Stimulated activated CD8-positive, alpha-beta memory T cell treated with anti-CD3 and anti-CD28 coated beads, Interleukin-4, amount 100 ng/mL, for 1 hour (primary cell): ENCODE results near the gene MARK2.

Experiments used
- DNase-seq, 2 donors: peaks; one replicate each; pipeline ENCODE4 v3.0.0-alpha.2; 2020; ENCODE audit warnings: low read depth in 2 of 2, low spot score in 1 of 2

Gene MARK2

DNA sequence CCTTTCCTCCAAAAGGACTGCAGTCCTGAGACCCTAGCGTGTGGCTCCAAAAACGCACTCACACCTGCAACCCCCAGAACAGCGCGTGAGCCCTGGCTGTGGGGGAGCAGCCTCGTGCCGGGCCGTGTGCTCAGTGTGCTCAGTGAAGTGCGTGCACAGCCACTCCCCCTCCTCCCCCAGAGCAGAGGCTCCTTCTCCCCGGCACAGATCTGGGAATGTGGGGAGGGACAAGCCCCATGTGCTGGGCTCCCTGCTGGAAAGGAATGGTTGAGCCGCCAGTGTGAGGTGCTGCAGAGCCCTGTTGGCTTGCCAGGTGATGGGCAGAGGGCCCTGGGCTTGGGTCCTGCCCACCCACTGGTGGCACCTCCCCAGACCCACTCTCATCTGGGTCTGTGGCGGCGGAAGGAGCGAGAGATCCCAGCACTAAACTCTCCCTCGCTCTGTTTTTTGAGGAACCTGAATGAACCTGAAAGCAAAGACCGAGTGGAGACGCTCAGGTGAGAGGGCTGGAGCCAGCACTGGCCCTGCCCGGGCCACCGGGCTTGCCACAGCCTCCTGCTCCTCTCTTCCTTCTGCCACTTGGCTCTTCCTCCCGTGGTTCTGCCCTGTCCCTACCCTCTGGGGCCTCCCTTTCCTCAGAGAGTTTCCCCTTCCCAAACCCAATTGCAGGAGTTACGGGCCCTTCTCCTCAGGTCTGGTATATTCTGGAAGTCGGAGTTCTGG lies 69.1 kb downstream of the MARK2 start:
- no peak for DNase-seq

DNA sequence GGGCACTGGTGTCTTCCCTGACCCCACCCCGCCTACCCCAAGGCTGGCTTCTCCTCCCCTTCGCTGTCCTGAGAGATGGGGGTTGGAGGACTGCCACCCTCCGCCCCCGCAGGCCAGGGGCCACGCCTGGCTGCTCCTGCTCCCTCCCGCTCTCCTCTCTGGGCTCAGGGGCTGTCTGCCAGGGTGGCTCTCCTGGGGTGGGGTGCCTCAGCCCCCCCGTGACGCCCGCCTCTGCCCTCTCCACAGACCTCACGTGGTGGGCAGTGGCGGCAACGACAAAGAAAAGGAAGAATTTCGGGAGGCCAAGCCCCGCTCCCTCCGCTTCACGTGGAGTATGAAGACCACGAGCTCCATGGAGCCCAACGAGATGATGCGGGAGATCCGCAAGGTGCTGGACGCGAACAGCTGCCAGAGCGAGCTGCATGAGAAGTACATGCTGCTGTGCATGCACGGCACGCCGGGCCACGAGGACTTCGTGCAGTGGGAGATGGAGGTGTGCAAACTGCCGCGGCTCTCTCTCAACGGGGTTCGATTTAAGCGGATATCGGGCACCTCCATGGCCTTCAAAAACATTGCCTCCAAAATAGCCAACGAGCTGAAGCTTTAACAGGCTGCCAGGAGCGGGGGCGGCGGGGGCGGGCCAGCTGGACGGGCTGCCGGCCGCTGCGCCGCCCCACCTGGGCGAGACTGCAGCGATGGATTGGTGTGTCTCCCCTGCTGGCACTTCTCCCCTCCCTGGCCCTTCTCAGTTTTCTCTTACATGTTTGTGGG lies 69.9 kb downstream of the MARK2 start:
- no peak for DNase-seq

DNA sequence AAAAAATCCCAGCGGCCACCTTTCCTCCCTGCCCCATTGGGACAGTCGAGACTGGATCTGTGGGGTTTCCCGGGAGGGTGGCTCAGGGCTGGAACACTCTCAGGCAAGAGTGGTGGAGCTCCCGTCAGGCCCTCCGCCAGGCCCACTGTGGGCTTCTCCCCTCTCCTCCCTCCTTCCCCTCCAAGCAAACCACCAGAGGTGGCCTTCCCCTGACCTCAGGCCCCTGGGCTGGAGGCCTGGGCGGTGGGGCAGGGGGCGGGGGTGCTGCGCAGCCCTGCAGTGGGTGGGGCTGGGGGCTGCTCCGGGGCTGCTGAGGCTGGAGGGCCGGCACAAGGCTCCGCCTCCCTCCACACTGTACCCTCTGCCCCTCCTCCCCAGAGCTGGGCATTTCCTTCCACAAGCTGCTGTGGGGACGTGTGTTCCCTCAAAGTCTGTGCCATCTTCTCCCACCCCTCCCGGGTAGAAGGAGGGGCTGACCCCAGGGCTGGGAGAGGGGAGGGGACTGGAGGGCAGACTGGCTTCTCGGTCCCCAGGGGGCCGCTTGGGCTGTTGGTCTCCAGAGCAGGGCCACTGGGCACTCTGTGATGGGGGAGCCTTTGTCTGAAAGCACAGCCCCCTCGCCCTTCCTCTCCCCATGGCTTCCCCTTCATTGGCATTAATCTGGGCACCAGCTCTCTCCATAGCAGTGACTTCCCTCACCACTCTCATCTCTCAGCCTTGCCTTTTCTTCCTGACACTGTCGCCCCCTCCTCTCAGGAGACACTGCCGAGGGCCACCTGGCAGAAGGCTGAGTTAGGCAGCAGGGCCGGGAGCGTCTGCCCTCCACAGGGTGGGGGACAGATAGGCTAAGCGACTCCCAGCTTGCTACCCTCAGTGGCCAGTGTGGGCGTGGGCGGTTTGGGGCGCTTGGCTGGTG lies 70.9 kb downstream of the MARK2 start:
- DNase-seq, result no peak

DNA sequence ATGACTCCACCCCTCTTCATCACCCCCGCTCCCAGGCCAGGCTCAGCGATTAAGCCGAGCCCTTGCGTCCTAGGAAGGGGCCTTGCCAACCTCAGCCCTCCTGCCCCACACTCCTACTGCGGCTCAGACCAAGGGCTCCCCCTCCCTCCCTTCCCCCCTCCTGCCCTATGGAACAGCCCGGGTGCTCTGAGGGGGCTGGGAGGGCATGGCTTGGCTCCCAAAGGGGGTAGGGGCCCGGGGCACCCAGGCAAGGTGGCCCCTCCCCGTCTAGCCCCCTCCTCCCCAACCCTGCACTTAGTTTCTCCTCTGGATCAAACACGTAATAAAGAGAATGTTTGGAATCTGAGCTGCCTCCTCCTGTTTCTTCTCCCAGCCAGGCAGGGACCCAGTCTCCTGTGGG lies 71.8 kb downstream of the MARK2 start:
- no peak for DNase-seq

DNA sequence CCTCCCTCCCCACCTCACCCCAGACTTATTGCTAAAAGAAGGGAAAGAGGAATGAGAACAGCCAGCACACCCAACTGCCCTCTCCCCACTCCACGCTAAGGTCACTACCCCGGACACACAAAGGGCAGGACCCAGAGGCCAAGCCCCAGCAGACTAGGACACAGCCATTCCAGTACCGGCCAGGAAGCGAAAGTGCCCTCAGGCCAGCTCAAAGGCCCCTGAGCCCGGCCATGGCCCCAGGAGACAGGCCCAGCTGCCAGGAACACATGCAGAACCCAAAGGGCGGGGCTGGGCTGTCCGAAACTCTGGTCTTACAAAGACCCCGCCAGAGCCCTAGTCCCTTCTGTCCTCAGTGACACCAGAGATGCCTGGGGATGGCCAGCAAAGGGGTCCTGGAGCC lies 72.5 kb downstream of the MARK2 start:
- no peak for DNase-seq

DNA sequence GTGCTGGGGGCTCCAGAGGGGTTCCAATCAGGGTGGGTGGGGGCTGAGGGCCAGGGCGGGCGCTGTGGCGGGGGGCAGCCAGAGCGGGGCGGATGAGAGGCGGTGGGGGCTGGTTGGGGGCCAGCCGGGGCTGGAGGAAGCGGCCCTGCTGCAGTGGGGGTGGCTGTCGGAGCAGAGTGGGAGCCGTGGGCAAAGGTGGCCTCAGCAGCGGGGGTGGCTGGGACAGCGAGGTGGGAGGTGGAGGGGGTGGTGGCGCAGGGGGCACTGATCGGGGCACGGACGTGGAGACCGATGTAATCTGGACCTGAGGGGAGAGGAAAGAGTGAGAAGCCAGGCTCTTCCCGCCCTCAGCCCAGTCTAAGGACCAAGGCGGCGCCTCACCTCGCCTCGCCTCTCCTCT lies 73.0 kb downstream of the MARK2 start:
- no peak for DNase-seq

DNA sequence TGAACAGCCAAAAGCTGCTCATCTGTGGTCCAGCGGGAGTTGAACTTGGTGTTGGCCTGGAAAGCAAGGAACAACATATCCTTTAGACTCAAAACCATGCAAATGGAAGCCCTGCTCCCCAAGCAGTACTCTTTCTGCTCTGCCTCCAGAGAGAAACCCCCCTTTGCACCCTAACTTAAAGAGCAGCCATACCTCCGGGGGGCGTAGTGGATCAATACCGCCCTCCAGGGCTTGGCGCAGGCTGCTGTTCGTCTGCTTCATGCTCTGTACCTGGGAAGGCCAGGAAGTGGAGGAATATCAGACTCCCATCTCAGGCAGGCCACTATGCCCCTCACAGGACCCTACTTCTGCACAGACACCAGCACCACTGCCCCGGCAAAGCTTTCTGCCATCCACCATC lies 73.8 kb downstream of the MARK2 start:
- DNase-seq, result no peak

DNA sequence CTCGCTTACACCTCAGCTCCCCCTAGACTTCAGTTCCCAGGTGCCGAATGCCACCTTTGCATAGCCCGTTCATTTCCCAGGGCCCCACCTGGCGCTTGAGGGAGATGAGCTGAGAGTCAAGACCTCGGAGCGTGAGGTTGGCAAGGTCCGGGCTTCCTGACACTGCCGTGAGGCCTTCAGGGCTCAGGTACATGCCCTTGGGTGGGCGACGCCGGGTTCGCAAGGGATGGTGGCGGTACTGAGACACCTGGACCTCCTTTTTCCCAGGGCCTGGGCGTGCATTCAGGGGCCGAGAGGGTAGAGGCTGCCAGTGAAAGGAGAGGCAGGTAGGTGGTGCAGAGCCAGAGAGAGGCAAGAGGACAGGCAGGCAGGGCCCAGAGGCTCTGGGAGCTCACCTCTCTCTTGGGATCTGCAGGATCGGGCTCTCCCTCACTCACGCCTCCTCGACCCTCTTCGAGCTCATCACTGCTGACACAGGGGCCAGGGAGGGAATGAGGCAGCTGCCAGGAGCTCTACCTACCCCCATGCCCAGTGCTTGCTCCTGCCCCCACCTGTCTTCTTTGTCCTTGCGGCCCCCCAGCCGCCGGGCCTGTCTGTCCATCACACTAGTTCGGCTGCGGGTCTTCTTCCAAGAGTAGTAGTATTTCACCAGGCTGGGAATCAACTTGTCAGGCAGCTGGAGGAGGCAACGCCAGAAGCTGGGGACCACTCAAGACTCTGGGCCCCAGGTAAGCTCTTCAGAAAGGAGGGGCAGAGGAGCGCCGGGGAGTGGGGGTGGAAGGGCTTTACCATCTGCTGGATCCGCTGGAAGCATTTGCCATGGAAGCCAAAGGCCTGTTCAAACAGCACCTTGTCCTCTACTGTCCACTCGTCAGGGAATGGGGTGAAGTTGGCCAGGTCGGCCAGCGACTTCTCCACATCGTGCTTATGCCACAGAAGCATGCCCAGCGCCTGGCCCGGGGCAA lies 75.2 kb downstream of the MARK2 start:
- no peak for DNase-seq

DNA sequence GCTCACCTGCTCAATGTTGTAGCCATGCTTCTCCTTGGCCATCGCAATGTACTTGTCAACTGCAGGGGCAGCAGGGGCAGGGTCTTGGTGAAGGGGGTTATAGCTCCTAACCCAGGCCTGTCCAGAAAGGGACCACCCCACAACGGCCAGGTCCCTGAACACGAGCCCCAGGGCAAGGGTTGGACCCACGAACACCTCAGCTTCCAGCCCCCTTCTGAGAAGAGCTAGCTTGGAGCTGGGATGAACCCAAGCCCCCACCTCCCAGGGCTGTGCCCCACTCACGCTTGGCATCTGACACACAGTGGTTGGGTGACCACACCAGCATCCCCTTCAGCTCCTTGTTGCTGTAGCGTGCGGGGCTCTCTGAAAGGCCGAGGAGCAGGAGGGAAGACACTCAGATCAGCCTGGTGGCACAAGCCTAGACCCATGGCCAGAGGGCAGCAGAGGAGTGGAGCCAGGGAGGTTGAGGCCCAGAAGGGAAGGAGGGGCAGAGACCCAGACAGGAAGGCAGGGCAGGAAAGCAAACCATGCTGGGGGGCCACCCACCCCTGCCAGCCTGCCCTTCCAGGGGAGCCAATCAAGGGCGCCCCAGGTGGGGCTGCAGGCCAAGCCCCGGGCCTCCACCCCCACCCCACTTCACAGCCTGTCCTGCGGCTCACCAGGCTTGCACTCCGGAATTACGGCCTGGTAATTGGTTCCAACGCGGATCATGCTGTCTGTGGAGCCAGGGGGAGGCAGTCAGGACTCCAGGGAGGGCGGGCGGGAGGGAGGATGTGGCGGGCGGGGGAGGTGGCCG lies 76.2 kb downstream of the MARK2 start:
- DNase-seq, result no peak

DNA sequence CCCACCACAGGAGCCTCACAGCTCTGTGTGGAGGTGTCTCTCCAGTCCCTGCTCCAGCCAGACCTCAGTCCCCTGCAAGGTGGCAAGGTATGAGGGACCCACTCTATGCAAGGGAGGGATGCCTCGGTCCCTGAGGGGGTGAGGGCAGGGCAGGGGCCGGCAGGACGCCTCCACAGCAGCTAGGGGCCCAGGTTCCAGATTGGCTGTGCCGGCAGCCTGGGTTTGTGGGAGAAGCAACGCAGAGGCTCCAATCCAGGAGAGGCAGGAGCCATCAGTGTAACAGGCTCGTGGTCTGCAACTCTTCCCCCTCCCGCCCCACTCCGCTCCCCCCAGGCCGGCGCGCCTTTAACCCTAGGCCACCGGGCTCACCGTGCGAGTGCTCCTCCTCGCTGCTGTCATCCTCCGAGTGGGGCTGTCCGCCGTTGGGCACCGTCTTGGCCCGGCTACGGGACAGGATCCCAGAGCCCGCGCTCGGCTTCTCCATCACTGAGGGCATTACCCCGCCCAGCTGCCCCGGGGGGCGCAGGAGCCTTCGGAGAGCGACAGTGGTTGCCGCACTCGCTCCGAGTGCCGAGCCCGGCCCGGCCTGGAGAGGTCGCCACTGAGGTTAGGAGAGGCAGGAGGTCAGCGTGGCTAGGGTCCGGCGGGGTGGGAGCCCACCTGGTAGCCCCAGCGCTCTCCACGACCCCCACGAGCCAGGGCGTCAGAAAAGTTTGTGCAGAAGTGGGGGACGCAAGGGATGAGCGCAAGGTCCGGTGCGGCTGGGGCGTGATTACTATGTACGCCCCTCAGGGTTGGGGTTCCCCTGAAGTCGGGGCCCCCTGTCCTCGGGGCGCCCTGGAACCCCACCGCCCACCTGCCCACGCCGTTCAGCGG lies 77.3 kb downstream of the MARK2 start:
- DNase-seq, result no peak

DNA sequence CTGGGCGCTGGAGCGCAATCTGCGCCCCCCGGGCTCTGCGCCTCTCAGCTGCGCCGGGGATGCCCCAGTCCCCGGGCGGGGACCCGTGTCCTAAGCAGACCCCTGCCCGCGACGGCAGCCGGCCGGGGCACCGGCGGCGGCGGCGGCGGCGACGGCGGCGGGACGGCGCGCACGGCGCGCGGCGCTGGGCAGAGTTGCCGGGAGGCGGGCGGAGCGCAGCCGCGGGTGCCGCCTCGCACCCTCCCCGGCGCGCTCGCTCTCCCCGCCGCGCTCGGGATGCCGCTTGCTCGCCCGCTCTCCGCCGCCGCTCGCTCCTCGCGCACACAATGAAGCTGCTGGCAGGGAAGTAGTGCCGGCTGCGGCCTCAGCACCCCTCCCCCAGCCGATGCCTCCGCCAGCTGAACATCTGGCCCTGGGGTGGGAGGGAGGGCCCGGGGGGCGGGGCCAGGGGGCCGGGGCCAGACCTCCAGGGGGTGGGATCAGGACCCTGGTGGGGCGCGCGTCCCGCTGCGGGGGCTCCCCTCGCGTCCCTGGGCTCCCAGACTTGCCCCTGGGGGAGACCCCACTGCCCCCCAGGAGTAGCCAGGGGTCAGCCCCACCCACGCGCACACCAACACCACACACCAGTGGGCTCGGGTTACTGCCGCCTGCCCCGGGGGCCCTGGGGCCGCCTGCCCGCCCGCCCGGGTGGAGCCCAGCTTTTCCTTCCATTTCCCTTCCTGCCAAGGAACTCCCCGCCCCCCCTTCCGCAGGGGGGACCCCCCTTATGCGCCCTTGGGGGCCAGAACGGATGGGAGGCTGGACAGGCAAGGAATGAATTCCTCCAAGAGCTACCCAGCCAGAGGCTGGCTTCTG lies 78.2 kb downstream of the MARK2 start, which contains the start of gene RCOR2:
Gene RCOR2 (minus strand): TSS at position 328 of the 855 bp plus-strand sequence. CDS start 708 bp downstream, outside the sequence.
- DNase-seq, result peak in 1 of 2 donors; percentile 24

DNA sequence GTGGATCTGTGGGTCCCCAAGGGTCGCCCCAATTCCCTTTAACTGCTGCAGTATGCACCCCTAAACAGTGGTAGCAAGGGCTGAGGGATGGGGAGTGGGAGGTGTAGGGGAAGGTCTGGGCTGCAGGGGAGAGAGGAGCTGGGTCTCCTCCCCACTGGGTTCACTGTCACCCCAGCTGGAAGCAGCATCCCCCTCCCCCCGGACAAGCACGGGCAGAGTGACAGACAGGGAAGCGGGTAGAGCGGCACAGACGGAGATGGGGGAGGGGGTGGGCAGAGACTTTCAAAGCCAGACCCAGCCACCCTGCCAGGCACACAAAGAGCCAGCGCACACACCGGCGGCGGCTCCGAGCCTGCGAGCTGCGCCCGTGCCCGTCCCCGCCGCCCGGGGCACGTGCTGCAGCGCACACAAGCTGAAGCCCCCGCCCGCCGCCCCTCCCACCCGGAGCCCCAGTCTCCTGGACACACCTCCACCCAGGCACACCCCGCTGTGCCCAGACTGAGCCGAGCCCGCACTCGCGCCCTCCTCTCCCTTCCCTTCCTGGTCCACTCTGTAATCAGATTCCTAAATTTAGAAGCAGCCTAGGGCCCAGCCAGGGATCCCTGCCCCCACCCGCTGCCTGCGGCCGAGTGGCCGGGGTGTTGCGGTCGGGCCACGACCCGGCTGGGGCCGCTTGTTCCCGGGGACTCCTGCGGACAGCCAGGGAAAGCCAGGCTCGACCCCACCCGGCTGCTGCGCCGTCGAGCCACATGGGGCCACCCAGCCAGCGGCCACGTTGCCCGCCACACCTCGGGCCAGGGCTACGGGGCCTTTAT lies 79.0 kb downstream of the MARK2 start:
- DNase-seq, result no peak

DNA sequence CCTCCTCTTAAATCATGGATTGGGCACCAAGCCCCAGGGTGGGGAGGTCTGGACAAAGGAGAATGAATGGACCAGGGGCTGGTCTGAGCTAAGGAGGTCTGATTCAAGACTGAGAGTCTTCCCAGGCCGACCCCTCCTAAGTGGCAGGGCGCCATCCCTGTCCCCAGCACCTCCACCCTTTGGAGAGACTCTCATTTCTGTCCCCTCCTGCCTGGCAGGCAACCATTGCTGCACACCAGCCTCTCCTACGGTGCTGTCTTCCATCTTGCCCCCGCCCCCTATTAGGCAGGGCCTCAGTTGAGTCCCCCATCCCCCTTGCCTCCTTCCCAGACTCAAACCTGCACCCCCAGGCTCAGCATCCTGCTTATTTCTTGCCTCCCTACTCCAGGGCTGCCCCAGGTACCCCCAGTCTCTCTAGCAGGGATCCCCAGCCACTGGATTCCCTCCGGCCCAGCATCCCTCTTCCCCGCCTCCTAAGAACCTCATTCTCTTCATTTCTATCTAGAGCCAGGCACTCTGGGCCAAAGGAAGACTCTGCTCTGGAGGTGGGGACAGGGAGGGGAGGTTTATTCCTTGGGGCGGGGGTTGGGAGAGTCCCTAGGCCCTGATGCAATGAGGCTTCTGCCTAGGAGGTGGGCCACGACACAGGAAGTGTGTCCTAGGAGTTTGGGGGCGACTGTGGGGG lies 79.7 kb downstream of the MARK2 start:
- no peak for DNase-seq

DNA sequence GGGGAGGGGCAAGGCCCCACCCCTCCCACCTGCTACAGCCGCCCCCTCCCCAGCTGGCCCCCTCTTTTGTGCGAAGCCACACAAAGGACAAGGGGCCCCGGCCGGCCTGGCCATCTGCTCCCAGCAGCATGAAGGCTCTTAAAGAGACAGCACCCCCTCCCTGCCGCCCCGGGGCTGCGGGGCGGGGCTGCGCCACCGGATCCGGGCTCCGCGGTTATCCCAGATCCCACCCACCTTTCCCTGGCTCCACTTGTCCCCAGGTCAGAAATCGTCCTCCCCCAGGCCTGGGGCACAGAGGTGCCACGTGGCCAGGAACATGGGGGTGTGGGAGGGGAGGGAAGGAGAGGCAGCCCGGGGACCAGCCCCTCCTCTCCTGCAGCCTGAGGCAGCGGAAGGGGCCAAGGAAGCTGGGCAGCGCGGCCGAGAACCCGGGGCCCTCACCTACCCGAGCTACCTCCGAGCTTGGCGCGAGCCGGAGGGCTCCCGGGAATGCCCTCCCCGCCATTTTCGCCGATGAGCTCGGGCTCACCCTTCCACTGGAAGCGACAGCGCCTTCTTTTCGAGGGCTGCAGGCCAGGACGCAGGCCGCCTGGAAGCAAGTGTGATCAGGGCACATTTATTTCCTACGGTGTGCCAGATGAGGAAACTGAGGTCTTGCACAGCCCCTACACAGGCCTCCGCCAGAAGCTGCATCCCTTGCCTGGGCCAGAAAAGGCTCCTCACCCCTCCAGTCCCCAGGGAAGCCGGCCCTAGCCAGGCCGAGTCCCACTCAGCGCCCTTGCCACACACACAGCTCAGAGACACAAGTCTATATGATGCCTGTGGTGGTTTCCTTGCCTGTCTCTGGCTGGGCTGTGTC lies 80.6 kb downstream of the MARK2 start:
- DNase-seq, result no peak
